OCI-LY3 (cell line): ENCODE measurements around the gene COPB2.

Experiments
- CTCF ChIP-seq: fragments of 200-600, 300-600 bp; sonication (generic); IDR thresholded peaks from 2 replicates; pipeline ENCODE4 v1.5.1; 2014; ENCODE audit warnings: antibody characterized with exemption, low read length, low read depth
- EZH2phosphoT487 ChIP-seq: fragments of 200-600 bp; shearing (Covaris generic); IDR thresholded peaks from 2 replicates; pipeline ENCODE4 v1.6.1; 2018; ENCODE audit warnings: antibody characterized with exemption, mixed run types, low read depth

DNA sequence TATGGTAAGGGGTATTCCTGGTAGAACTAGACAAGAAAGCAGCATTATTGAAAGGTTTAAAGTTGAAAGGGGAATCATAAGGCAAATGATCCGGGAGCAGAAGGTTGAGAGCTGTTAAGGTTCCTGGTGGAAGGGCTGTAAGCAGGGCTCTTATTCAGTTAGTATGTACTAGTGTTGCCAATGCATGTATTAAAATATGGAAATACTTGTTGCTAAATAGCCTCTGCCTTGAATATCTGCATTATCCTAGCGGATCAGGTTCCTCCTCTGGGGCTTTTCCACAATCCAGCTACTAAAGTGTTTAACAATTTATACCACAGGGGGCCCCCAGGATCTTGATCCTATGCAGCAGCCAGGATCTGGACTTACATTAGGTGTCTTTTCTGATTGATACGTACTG is 7.3 kb upstream of the COPB2 start:
- no peak for TF ChIP-seq CTCF
- no peak for TF ChIP-seq EZH2phosphoT487
